Fibroblast of mammary gland (primary cell): Measurements from ENCODE around the gene ABCG2.
"Not testable (repeated sequence)": the region's sequence is repeated elsewhere in the genome, so short reads cannot be mapped to it uniquely, and the experiment has no call there.

Experiments
- DNase-seq: peaks from one replicate; pipeline ENCODE4 v3.0.0-alpha.2; 2010; ENCODE audit warnings: low read depth
- H3K4me3 ChIP-seq: 2 replicates; pipeline ENCODE4 v1.5.1; 2011; ENCODE audit warnings: low read depth, mild to moderate bottlenecking, low read length, moderate library complexity; ENCODE audit not compliant: control insufficient read depth
- CTCF ChIP-seq: conservative IDR thresholded peaks from 2 replicates; pipeline ENCODE4 v1.5.1; 2011; ENCODE audit warnings: low read depth, low read length, inconsistent platforms; ENCODE audit not compliant: control insufficient read depth, insufficient read depth

ABCG2 gene

GRCh38 chr4:88158038-88158488, 376 bp downstream of the ABCG2 start:
- no peak for DNase-seq
- no peak for TF ChIP-seq CTCF
- peak overlapping the region; percentile 50 for H3K4me3 ChIP-seq

GRCh38 chr4:88152331-88152730, 6.1 kb downstream of the ABCG2 start:
- DNase-seq, H3K4me3 ChIP-seq: not testable (repeated sequence)

- TF ChIP-seq CTCF: no peak
Measured at GRCh38 chr4:88148560-88148959, 9.9 kb downstream of the ABCG2 start.

GRCh38 chr4:88147799-88148217, 10.6 kb downstream of the ABCG2 start:
- no peak overlapping the region for H3K4me3 ChIP-seq
- DNase-seq: no peak
- TF ChIP-seq CTCF: no peak

More at GRCh38 chr4:88148560-88148959, 9.9 kb downstream of the ABCG2 start:
- DNase-seq: no peak
- no peak overlapping the region for H3K4me3 ChIP-seq

GRCh38 chr4:88146891-88147290, 11.5 kb downstream of the ABCG2 start:
- no peak overlapping the region for H3K4me3 ChIP-seq
- DNase-seq: no peak
- no peak for TF ChIP-seq CTCF

GRCh38 chr4:88144866-88145300, 13.6 kb downstream of the ABCG2 start:
- no peak for TF ChIP-seq CTCF
- DNase-seq: no peak
- no peak overlapping the region for H3K4me3 ChIP-seq

GRCh38 chr4:88144048-88144447, 14.4 kb downstream of the ABCG2 start:
- DNase-seq: no peak
- H3K4me3 ChIP-seq: no peak overlapping the region
- no peak for TF ChIP-seq CTCF
